Ramos (cell line): Measurements from ENCODE around the gene MFRP.

Experiments
- in situ Hi-C: fragments of 300-500 bp; cut with MboI; formaldehyde crosslinking; loops from one replicate; pipeline ENCODE4 v1.14.3; 2022; ENCODE audit warnings: low sequenced_read_pairs; ENCODE audit not compliant: unreplicated experiment

The MFRP gene

GRCh38 chr11:119320240-119320775, 26.2 kb downstream of the MFRP start:
- in situ Hi-C loops: no loop called here

GRCh38 chr11:119319700-119320239, 26.7 kb downstream of the MFRP start:
- in situ Hi-C loops: no loop called here

GRCh38 chr11:119319136-119319699, 27.3 kb downstream of the MFRP start:
- in situ Hi-C loops: no loop called here

- in situ Hi-C loops: no loop called here
Measured at GRCh38 chr11:119318240-119319135, 28.0 kb downstream of the MFRP start.

- in situ Hi-C loops: no loop called here
Measured at GRCh38 chr11:119317592-119318239, 28.8 kb downstream of the MFRP start.

- in situ Hi-C loops: no loop called here
Measured at GRCh38 chr11:119316729-119317591, 29.5 kb downstream of the MFRP start, which contains the start of gene MCAM. Gene MCAM, minus strand, starts transcription at chr11:119317130. Its CDS starts 29 bp downstream, at chr11:119317101.

- in situ Hi-C loops: no loop called here
Measured at GRCh38 chr11:119316016-119316728, 30.3 kb downstream of the MFRP start.

- in situ Hi-C loops: no loop called here
Measured at GRCh38 chr11:119315131-119316015, 31.1 kb downstream of the MFRP start.

GRCh38 chr11:119314726-119315125, 31.8 kb downstream of the MFRP start:
- in situ Hi-C loops: no loop called here

- in situ Hi-C loops: no loop called here
Measured at GRCh38 chr11:119310682-119311052, 35.8 kb downstream of the MFRP start.

- in situ Hi-C loops: no loop called here
Measured at GRCh38 chr11:119309953-119310681, 36.4 kb downstream of the MFRP start.

- in situ Hi-C loops: no loop called here
Measured at GRCh38 chr11:119309411-119309810, 37.1 kb downstream of the MFRP start.

GRCh38 chr11:119307974-119308373, 38.5 kb downstream of the MFRP start:
- in situ Hi-C loops: no loop called here

- in situ Hi-C loops: no loop called here
Measured at GRCh38 chr11:119307219-119307618, 39.3 kb downstream of the MFRP start.

GRCh38 chr11:119306373-119306890, 40.1 kb downstream of the MFRP start:
- in situ Hi-C loops: no loop called here

- in situ Hi-C loops: no loop called here
Measured at GRCh38 chr11:119305556-119306372, 40.7 kb downstream of the MFRP start.
